GM19372 (cell line): ENCODE measurements around the gene TBX4.

Source experiments
- ATAC-seq: cut with Tn5 transposase; IDR thresholded peaks from one replicate; pipeline ENCODE4 v1.9.1; 2021; ENCODE audit warnings: mild to moderate bottlenecking, low read depth, moderate library complexity; ENCODE audit not compliant: unreplicated experiment

TBX4 gene

DNA sequence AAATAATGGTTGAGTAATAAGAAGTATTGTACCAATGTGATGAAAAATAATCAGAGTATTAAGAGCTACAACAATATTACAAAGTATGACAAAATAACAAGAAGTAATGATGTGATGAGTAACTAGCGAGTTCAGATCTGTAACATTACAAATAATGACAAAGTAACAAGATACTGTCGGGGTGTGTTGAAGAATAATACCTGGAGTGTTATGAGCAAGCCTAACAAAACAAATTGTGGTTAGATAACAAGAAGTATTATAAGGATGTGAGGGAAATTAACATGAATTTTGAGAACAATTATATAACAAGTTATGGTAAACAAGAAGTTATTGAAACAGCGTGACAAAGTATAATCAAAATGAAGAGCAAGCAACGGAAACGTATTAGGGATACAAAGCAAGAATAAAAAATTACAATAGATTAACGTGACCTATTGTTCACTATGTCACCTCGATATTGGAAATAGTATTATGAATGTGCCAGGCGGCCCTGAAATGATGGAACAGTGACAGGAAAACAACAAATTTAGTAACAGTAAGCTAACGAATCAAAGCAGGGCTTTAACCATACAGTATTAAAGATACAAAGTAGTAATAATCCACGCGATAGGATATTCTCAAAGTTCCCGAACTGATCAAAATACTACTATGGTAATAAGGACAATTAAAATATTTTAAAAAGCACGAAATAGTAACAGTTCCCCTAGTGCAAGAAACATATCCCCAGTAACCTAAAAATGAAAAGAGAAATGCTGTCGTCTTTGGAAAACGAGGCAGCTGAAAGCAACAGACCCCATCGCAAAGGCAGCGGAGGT is 1.6 kb downstream of the TBX4 start:
- no peak for ATAC-seq

GRCh38 chr17:61454381-61455323 is 2.4 kb downstream of the TBX4 start:
- ATAC-seq = no peak

DNA sequence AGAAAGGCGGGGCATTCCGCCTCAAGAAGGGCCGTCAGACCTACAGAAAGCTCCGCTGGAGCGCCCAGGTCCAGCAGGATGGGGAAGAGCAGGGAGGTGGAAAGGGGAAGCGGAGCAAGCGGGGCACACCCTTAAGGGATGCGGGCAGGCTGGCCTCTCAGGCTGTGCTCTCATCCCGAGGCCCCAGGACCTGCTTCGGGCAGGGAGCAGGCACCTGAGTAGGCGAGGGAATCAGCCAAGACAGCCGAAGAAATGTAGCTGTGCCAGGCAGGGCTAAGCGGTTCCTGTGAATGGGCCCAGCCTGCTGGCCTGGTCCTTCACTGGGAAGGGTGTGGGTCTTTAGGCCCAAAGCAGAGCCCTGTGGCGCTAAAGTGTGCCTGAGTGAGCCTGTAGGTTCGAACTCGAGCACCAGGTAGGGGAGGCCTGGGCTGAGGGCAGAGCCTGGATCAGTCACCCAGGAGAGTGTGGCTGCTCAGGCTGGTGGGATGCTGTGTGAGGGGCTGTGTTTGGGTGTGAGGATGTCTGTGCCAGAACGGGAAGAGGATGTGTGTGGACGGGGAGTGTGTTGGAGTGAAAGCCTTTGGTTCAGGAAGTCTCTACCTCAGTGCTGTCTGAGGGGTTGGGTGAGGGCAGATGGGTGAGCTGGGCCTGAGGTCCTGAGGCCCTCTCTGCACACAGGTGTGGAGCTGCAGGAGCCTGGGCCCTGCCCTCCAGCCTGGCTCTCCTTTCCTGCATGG is 3.3 kb downstream of the TBX4 start:
- ATAC-seq = no peak

- ATAC-seq = no peak
Measured at GRCh38 chr17:61456061-61456681, 3.9 kb downstream of the TBX4 start.

DNA sequence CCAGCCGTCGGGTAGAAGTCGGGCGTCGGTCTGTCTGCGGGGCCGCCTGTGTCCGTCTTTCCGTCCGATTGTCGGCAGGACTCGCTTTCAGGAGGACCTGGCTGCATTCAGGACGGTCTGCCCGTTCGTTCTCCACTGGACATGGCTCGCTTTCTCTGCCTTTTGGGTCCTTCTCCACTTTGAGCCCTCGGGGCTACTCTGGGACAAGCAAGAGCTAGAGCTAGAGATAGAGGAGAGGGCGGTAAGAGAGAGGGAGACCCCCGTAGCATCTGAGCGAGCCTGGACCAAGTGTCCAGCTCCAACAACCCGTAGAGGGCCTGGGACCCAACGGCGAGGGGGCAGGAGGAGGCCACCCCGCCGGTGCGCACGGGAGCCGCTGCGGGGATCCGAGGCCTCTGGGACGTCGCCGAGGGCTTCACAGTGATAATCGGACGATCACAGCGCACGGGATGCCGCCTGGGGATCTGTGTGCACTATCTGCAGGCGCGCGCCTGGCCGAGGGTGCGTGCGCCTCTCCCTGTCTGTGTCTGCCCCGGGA is 4.5 kb downstream of the TBX4 start:
- no peak for ATAC-seq

- ATAC-seq = no peak
Measured at GRCh38 chr17:61457226-61457983, 5.2 kb downstream of the TBX4 start.

DNA sequence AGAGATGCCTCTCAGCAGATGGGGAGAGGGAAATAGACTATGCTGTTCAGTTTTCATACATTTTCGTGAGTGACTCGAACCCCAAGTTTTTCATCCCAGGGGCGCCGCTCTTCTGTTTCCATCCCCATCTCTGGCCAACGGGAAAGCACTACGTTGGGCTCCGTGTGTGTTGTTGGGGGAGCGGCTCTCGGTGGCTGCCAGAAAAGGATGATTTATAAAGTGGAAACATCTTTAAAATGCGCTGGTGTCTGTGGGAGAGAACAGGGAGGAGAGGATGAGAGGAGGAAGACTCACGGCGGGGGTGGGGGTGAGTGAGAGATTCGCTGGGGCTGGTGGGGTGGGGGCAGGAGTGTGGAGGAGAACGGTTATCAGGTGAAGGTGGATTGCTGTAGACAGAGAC is 5.8 kb downstream of the TBX4 start:
- ATAC-seq = no peak

DNA sequence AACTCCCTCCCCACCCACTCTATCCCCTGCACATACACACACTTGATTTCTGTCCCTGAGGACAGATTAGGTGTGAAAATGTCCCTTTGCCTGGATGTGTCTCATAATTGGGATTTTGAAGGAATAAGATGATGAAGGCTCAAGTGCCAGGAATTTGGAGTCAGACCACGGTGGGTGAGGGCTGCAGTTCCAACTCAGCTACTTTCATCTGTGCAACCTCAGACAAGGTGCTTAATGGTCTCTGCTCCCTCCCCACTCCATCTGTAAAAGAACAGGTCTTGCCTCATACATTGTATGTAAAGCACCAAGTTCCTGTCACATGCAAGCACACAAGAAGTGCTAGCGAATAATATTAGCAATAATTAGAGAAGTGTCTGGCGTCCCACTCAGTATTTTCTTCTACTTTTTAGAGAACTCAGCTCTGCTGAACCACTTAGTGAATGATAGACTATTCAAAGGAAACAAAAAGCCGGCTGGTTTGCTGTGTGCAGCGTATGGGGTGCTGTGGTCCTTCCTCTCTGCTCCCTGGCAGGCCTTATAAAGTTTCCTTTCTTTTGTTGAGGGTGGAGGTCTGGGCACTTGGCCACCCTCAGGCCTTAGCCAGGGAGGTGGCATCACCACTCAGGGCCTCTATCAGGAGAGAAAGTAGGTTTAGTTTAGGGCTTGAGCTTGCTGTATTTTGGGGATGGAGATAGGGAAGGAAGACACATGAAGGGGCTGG is 6.4 kb downstream of the TBX4 start:
- ATAC-seq = no peak

GRCh38 chr17:61459142-61459809 is 7.1 kb downstream of the TBX4 start:
- no peak for ATAC-seq

DNA sequence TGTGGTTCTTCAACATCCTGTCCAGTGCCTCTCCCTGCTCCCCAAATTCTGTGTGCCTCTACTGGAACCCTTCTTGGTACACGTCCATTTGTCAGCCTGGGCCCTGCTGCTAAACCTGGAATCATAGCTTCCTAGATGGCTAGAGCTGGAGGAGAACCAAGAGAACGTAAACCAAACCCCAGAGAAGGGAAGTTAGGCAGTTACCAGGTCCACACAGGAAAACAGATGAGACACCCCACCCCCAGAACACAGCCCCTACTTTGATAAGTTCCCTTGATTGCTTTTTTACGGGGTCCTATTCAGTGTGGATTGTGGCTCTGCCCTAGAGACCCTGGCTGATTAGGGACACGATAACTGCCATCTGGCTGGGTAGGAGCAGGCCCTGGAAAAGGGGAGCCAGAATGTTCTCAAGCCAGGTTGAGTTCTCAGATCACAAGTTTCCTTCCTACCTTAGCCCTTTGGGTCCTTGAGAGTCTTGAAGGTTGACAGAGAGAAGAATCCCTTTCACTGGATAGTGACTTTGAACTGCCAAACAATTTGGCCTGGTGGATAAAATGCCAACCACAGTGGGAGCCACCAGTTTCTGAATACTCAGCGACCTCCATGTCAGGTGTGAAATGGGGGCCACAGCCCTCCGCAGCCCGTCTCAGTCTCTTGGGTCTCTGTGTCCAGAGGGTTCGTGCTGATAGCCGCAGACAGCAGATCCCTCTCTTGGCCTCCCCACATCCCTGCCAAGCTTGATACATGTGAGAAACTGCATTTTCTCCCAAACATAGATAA is 7.9 kb downstream of the TBX4 start:
- no peak for ATAC-seq

- no peak for ATAC-seq
Measured at GRCh38 chr17:61460796-61461585, 8.8 kb downstream of the TBX4 start.

GRCh38 chr17:61461586-61461966 is 9.4 kb downstream of the TBX4 start:
- no peak for ATAC-seq

GRCh38 chr17:61461967-61462718 is 9.9 kb downstream of the TBX4 start:
- ATAC-seq = no peak

DNA sequence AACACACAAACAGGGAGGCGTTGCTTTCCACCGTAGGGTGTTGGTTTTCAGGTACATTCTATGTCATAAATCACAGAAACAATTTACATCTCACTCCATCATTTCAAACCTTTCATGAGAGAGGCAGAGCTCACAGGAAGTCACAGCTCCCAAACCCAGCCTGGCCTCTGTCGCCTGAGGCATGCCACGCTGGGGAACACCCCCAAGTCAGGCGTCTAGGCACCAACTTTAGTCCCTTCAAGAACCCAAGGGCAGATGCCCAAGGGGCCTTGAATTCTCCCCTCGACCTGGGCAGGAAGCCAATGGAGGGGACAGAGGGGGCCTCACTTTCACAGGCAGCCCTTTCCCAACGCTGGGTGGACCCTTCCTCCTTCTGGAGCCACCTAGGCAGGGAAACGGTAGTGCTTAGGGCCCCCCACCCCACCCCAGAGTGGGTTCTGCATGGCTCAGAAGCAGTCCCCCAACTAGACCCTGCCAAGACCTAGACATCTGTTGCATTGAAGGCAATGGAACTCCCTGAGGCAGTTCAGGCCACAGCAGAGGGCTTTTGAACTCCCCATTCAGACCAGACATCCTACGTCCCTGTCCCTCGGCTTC is 10.6 kb downstream of the TBX4 start:
- no peak for ATAC-seq

- no peak for ATAC-seq
Measured at GRCh38 chr17:61463316-61464129, 11.3 kb downstream of the TBX4 start.
